Measurements from ENCODE around the gene GPR153.
A peak's percentile ranks its signal among the peaks of the same experiment; 100 is the strongest.

GPR153 gene

GRCh38 chr1:6280761-6281451 lies 20.0 kb upstream of the GPR153 start:
- in situ Hi-C loops (cut with HindIII; ENCODE audit: low sequenced_read_pairs): no loop called here
- H3K4me3 ChIP-seq (ENCODE audit: low read depth, low read length): no peak overlapping the region
- TF ChIP-seq CTCF (IDR thresholded peaks at IDR 0.05; ENCODE audit: low read depth, low read length): peak; percentile 49
- no peak for DNase-seq (ENCODE audit: low read depth, low spot score)

GRCh38 chr1:6279613-6280383 lies 18.9 kb upstream of the GPR153 start:
- TF ChIP-seq CTCF (IDR thresholded peaks at IDR 0.05; ENCODE audit: low read depth, low read length): no peak
- no peak for DNase-seq (ENCODE audit: low read depth, low spot score)
- H3K4me3 ChIP-seq (ENCODE audit: low read depth, low read length): no peak overlapping the region
- in situ Hi-C loops (cut with HindIII; ENCODE audit: low sequenced_read_pairs): no loop called here

- in situ Hi-C loops (cut with HindIII; ENCODE audit: low sequenced_read_pairs): no loop called here
- no peak for DNase-seq (ENCODE audit: low read depth, low spot score)
- no peak overlapping the region for H3K4me3 ChIP-seq (ENCODE audit: low read depth, low read length)
- TF ChIP-seq CTCF (IDR thresholded peaks at IDR 0.05; ENCODE audit: low read depth, low read length): no peak
Measured at GRCh38 chr1:6279066-6279465, 18.2 kb upstream of the GPR153 start.

- no peak for TF ChIP-seq CTCF (IDR thresholded peaks at IDR 0.05; ENCODE audit: low read depth, low read length)
- no peak for DNase-seq (ENCODE audit: low read depth, low spot score)
- in situ Hi-C loops (cut with HindIII; ENCODE audit: low sequenced_read_pairs): no loop called here
- H3K4me3 ChIP-seq (ENCODE audit: low read depth, low read length): no peak overlapping the region
Measured at GRCh38 chr1:6278263-6278662, 17.4 kb upstream of the GPR153 start.

- H3K4me3 ChIP-seq (ENCODE audit: low read depth, low read length): no peak overlapping the region
- in situ Hi-C loops (cut with HindIII; ENCODE audit: low sequenced_read_pairs): no loop called here
- TF ChIP-seq CTCF (IDR thresholded peaks at IDR 0.05; ENCODE audit: low read depth, low read length): no peak
Measured at GRCh38 chr1:6276811-6277555, 16.1 kb upstream of the GPR153 start.

More at GRCh38 chr1:6276811-6277555, 16.1 kb upstream of the GPR153 start:
- DNase-seq (ENCODE audit: low read depth, low spot score): no peak

Measured in astrocyte of the spinal cord (primary cell).